Mucosa of stomach (tissue), 1 donor: ENCODE results near the gene LGALS3BP.

ENCODE experiments used
- H3K27me3 ChIP-seq: one replicate; pipeline ENCODE4 v1.7.0; 2013; ENCODE audit warnings: mild to moderate bottlenecking, low read length; ENCODE audit not compliant: control insufficient read depth, insufficient read depth
- H3K36me3 ChIP-seq: one replicate; pipeline ENCODE4 v1.7.0; 2013; ENCODE audit warnings: low read length; ENCODE audit not compliant: control insufficient read depth, insufficient read depth
- H3K4me1 ChIP-seq: one replicate; pipeline ENCODE4 v1.7.0; 2013; ENCODE audit warnings: mild to moderate bottlenecking, low read length; ENCODE audit not compliant: control insufficient read depth, insufficient read depth
- H3K4me3 ChIP-seq: one replicate; pipeline ENCODE4 v1.7.0; 2013; ENCODE audit warnings: low read length
- H3K9ac ChIP-seq: one replicate; pipeline ENCODE4 v1.7.0; 2013; ENCODE audit warnings: mild to moderate bottlenecking, low read length, moderate library complexity
- H3K9me3 ChIP-seq: one replicate; pipeline ENCODE4 v1.7.0; 2013; ENCODE audit warnings: mild to moderate bottlenecking, low read length, moderate library complexity; ENCODE audit not compliant: control insufficient read depth
- donor health status: Pancreatic carcinoma.

LGALS3BP gene, protein sequence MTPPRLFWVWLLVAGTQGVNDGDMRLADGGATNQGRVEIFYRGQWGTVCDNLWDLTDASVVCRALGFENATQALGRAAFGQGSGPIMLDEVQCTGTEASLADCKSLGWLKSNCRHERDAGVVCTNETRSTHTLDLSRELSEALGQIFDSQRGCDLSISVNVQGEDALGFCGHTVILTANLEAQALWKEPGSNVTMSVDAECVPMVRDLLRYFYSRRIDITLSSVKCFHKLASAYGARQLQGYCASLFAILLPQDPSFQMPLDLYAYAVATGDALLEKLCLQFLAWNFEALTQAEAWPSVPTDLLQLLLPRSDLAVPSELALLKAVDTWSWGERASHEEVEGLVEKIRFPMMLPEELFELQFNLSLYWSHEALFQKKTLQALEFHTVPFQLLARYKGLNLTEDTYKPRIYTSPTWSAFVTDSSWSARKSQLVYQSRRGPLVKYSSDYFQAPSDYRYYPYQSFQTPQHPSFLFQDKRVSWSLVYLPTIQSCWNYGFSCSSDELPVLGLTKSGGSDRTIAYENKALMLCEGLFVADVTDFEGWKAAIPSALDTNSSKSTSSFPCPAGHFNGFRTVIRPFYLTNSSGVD

GRCh38 chr17:78979780-78980623 is at the start of gene LGALS3BP:
LGALS3BP (minus strand) TSS chr17:78979923; CDS start chr17:78977191, 2,732 bp downstream.
- H3K9ac ChIP-seq = peak within 1 kb of the TSS; percentile 36
- H3K9me3 ChIP-seq = no peaks in the 10 kb centered on the region
- peaks cover 42% of the 10 kb centered on the region for H3K4me1 ChIP-seq
- peaks cover 9% of the 10 kb centered on the region for H3K36me3 ChIP-seq
- no peaks in the 10 kb centered on the region for H3K27me3 ChIP-seq
- H3K4me3 ChIP-seq = peak within 1 kb of the TSS; percentile 1

- Histone ChIP-seq H3K4me1 (peaks cover 49% of the 10 kb centered on the region), H3K36me3 (no peaks in the 10 kb centered on the region), H3K9ac (no peak overlapping the region), H3K4me3 (no peak overlapping the region), H3K9me3 (no peaks in the 10 kb centered on the region), H3K27me3 (peaks cover 38% of the 10 kb centered on the region)
These were observed 49.0 kb upstream of the LGALS3BP start for GRCh38 chr17:79028496-79029326.

GRCh38 chr17:79027925-79028491 is 48.3 kb upstream of the LGALS3BP start:
- H3K9ac ChIP-seq = no peak overlapping the region

DNA sequence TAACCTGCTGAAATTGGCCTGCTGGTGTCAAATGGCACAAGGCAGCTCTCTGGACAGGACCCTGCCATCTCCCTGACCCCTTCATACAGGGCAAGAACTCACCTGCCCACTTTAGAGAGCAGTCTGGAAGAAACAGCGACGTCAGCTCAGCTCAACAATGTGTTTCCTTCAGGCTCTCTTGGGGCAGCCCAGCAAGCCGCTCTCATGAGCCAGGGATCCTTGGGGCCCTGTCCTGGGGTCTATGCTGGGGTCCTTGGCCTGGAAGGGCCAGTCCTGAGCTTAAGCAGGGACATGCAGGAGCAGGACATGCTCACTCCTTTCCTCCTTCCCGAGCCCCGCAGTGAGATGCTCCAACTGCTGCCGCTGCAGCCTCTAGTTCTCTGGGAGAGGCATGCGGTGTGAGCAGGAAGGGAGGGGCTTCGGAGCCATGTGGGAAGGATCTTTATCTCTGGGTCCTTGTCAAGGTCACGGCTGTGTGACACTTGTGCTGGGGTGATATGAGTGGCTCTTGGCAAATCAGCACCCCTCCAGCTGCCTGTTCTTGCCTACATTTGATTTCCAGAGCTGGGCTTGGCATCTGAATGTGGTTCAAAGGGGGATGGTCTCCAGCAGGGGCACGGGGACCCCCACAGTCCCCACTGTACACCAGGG is 47.7 kb upstream of the LGALS3BP start:
- H3K4me3 ChIP-seq = no peak overlapping the region
- peaks cover 61% of the 10 kb centered on the region for H3K4me1 ChIP-seq
- no peaks in the 10 kb centered on the region for H3K9me3 ChIP-seq
- H3K9ac ChIP-seq = no peak overlapping the region
- peaks cover 43% of the 10 kb centered on the region for H3K27me3 ChIP-seq
- no peaks in the 10 kb centered on the region for H3K36me3 ChIP-seq

More at GRCh38 chr17:79027925-79028491, 48.3 kb upstream of the LGALS3BP start:
- Histone ChIP-seq H3K27me3 (peaks cover 43% of the 10 kb centered on the region), H3K4me3 (no peak overlapping the region), H3K9me3 (no peaks in the 10 kb centered on the region), H3K4me1 (peaks cover 55% of the 10 kb centered on the region), H3K36me3 (no peaks in the 10 kb centered on the region)

- no peaks in the 10 kb centered on the region for H3K9me3 ChIP-seq
- no peak overlapping the region for H3K9ac ChIP-seq
- H3K27me3 ChIP-seq = peaks cover 43% of the 10 kb centered on the region
- H3K4me3 ChIP-seq = no peak overlapping the region
- H3K4me1 ChIP-seq = peaks cover 64% of the 10 kb centered on the region
- no peaks in the 10 kb centered on the region for H3K36me3 ChIP-seq
These were observed 46.9 kb upstream of the LGALS3BP start for GRCh38 chr17:79026376-79027273.

- Histone ChIP-seq H3K9me3 (no peaks in the 10 kb centered on the region), H3K9ac (peak overlapping the region; percentile 20), H3K4me3 (peak overlapping the region; percentile 27), H3K36me3 (no peaks in the 10 kb centered on the region), H3K4me1 (peaks cover 73% of the 10 kb centered on the region), H3K27me3 (peaks cover 43% of the 10 kb centered on the region)
These were observed 45.4 kb upstream of the LGALS3BP start for GRCh38 chr17:79024901-79025737.

- H3K36me3 ChIP-seq = no peaks in the 10 kb centered on the region
- H3K9me3 ChIP-seq = no peaks in the 10 kb centered on the region
- H3K4me1 ChIP-seq = peaks cover 79% of the 10 kb centered on the region
- H3K27me3 ChIP-seq = peaks cover 37% of the 10 kb centered on the region
- peak within 1 kb of the TSS; percentile 20 for H3K9ac ChIP-seq
- peak within 1 kb of the TSS; percentile 27 for H3K4me3 ChIP-seq
These were observed 44.4 kb upstream of the LGALS3BP start, which contains the start of gene C1QTNF1 for GRCh38 chr17:79023886-79024771. C1QTNF1 (plus strand) TSS chr17:79024169; CDS start chr17:79043969, 19,800 bp downstream.

DNA sequence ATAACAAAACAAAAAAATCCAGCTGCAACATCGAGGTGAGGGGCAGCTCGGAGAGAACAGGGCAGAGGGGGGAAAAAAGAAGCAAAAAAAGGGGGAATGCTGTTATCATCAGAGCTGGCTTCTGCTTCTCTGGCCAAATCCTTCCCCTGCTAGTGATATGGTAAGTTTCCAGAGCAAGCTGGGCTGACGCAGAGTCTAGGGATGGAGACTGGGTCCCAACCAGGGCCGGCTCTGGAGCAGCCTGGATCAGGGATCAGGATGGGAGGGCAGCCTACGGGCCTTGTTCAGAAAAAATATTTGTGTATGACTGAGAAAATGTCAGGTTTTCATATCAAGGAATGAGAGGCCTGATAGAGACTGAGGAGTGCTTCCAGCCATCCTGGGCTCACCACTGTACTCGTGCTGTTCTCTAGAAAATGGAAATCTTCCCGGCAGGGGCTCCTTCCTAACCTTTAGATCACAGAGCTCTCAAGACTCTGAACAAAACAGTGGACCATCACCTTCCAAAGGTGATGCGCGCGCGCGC is 43.5 kb upstream of the LGALS3BP start:
- Histone ChIP-seq H3K4me3 (no peak overlapping the region), H3K9ac (no peak overlapping the region)

DNA sequence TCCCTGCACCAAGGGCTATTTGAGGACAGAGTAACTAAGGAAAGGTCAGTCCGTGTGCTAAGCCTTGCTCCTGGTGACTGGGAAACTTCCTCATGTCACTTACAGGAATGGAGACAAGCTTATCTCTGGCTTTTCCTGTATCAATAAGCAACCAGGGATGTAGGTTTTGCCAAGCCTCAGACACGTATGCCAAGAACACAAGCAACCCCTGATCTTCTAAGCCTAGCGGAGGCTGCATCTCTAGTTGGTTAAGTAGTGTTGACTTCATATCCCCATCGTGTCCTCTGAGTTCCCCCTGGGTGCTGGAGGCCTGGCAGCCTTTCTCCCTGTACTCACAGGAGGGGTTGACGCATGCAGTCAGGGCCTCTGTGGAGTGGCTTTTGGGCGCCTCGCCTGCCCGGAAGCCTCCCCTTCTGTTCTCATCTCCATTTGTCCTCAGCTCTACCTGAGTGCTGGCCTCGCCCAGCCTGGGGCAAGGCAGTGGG is 42.8 kb upstream of the LGALS3BP start:
- H3K4me1 ChIP-seq = peaks cover 70% of the 10 kb centered on the region
- H3K9me3 ChIP-seq = no peaks in the 10 kb centered on the region
- H3K9ac ChIP-seq = no peak overlapping the region
- no peak overlapping the region for H3K4me3 ChIP-seq
- no peaks in the 10 kb centered on the region for H3K36me3 ChIP-seq
- peaks cover 27% of the 10 kb centered on the region for H3K27me3 ChIP-seq

More for the DNA sequence above, 43.5 kb upstream of the LGALS3BP start:
- Histone ChIP-seq H3K27me3 (peaks cover 34% of the 10 kb centered on the region), H3K4me1 (peaks cover 77% of the 10 kb centered on the region), H3K9me3 (no peaks in the 10 kb centered on the region), H3K36me3 (no peaks in the 10 kb centered on the region)
